K562 (cell line): ENCODE measurements around the gene SLC25A45. TPM values are rescaled to one million over a fixed set of nuclear protein-coding genes. Genes with fewer than 3 reads are reported as not detected.
A peak's percentile ranks its signal among the peaks of the same experiment; 100 is the strongest.

Source experiments
- CHAMP1 ChIP-seq: fragments of 450-650 bp; IDR thresholded peaks from 2 replicates; pipeline ENCODE4 v1.6.1; 2016; ENCODE audit warnings: mild to moderate bottlenecking
- CHD7 ChIP-seq: fragments of 200-600 bp; sonication (generic); IDR thresholded peaks from one replicate; pipeline ENCODE4 v1.6.1; 2012; ENCODE audit warnings: mild to moderate bottlenecking, low read depth, low read length, inconsistent platforms
- KAT7 ChIP-seq: sonication (generic); formaldehyde crosslinking; IDR thresholded peaks from 2 replicates; pipeline ENCODE4 v1.8.0; 2022; ENCODE audit warnings: missing genetic modification reagents, mild to moderate bottlenecking, borderline replicate concordance
- KDM5B ChIP-seq: fragments of 200-600 bp; sonication (generic); IDR thresholded peaks from 2 replicates; pipeline ENCODE4 v1.6.1; 2012; ENCODE audit warnings: low read depth, mild to moderate bottlenecking, moderate library complexity, low read length, control low read depth, inconsistent platforms; ENCODE audit not compliant: insufficient replicate concordance
- THRAP3 ChIP-seq: fragments of 450-650 bp; IDR thresholded peaks from 2 replicates; pipeline ENCODE4 v1.6.1; 2016; ENCODE audit warnings: mild to moderate bottlenecking, inconsistent platforms, borderline replicate concordance
- ZEB2 ChIP-seq: fragments of 450-650 bp; IDR thresholded peaks from 2 replicates; pipeline ENCODE4 v1.6.1; 2016
- ZNF507 ChIP-seq: conservative IDR thresholded peaks from 2 replicates; pipeline ENCODE4 v1.6.1; 2017; ENCODE audit warnings: missing genetic modification characterization, missing compliant biosample characterization
- polyA plus RNA-seq, 8 experiments: library from polyadenylated mRNA; depleted of rRNA in 4 of 8; stranded (reverse) in 5 of 8; unstranded in 3 of 8; fragments of >200 nt; fragmentation: Nextera tagmentation in 2 of 8; fragmentation: Illumina TruSeq in 1 of 8; extraction: Ambion mirVana in 2 of 8; extraction: Trizol in 1 of 8; gene quantifications; 2 replicates each; pipeline versions ENCODE4 v1.2.1 to v1.2.3, GENCODE V29; 2011 to 2014; ENCODE audit warnings: inconsistent platforms in 1 of 8, missing spikeins in 1 of 8
- total RNA-seq, 7 experiments: library from RNA; depleted of rRNA in 6 of 7; stranded (reverse); fragments of >200 nt in 6 of 7; fragmentation: Illumina TruSeq in 2 of 7; extraction: Trizol in 2 of 7; gene quantifications; 2 replicates each; pipeline versions ENCODE4 v1.2.1 to v1.2.3, GENCODE V29; 2011 to 2021; ENCODE audit warnings: low replicate concordance in 1 of 7
- TF ChIP-seq, protein P1 (sequence below), 2 experiments: fragments of 450-650 bp; IDR thresholded peaks; 2 replicates each; pipeline ENCODE4 v1.6.1; 2018; ENCODE audit warnings: mild to moderate bottlenecking in 2 of 2, low read depth in 1 of 2; ENCODE audit not compliant: partially characterized antibody in 2 of 2

Gene SLC25A45
- total and polyA plus RNA-seq, 9 of the 15 experiments (the other 6 are each of a cell fraction or from before 2014, with no cell fraction given): 0.15 to 2.3 (median 0.68) TPM

- TF ChIP-seq, protein P1, sequence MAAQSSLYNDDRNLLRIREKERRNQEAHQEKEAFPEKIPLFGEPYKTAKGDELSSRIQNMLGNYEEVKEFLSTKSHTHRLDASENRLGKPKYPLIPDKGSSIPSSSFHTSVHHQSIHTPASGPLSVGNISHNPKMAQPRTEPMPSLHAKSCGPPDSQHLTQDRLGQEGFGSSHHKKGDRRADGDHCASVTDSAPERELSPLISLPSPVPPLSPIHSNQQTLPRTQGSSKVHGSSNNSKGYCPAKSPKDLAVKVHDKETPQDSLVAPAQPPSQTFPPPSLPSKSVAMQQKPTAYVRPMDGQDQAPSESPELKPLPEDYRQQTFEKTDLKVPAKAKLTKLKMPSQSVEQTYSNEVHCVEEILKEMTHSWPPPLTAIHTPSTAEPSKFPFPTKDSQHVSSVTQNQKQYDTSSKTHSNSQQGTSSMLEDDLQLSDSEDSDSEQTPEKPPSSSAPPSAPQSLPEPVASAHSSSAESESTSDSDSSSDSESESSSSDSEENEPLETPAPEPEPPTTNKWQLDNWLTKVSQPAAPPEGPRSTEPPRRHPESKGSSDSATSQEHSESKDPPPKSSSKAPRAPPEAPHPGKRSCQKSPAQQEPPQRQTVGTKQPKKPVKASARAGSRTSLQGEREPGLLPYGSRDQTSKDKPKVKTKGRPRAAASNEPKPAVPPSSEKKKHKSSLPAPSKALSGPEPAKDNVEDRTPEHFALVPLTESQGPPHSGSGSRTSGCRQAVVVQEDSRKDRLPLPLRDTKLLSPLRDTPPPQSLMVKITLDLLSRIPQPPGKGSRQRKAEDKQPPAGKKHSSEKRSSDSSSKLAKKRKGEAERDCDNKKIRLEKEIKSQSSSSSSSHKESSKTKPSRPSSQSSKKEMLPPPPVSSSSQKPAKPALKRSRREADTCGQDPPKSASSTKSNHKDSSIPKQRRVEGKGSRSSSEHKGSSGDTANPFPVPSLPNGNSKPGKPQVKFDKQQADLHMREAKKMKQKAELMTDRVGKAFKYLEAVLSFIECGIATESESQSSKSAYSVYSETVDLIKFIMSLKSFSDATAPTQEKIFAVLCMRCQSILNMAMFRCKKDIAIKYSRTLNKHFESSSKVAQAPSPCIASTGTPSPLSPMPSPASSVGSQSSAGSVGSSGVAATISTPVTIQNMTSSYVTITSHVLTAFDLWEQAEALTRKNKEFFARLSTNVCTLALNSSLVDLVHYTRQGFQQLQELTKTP (IDR thresholded peaks at IDR 0.05; ENCODE audit: low read depth in 1 of 2, partially characterized antibody in 2 of 2): no peak
- TF ChIP-seq ZEB2 (no peak), CHAMP1 (no peak), KAT7 (CRISPR knock-in tag) (0 out of 2 replicates have a peak, but pooled peaks have one; percentile 2), ZNF507 (tag) (no peak), KDM5B (peak; percentile 10), CHD7 (peak; percentile 74), THRAP3 (peak; percentile 54; the same call in 1 of the 2 replicates)
Measured at GRCh38 chr11:65425105-65425970, 42.9 kb upstream of the SLC25A45 start (continued).
